NCI-H2107 treated with DMSO at 0.1 percent for 48 hours (cell line): Measurements from ENCODE around the gene BLACAT1.

Experiments used
- DNase-seq: peaks from one replicate; lab custom pipeline; 2025; ENCODE audit not compliant: unreplicated experiment; lab: John Stamatoyannopoulos, UW

BLACAT1 gene

DNA sequence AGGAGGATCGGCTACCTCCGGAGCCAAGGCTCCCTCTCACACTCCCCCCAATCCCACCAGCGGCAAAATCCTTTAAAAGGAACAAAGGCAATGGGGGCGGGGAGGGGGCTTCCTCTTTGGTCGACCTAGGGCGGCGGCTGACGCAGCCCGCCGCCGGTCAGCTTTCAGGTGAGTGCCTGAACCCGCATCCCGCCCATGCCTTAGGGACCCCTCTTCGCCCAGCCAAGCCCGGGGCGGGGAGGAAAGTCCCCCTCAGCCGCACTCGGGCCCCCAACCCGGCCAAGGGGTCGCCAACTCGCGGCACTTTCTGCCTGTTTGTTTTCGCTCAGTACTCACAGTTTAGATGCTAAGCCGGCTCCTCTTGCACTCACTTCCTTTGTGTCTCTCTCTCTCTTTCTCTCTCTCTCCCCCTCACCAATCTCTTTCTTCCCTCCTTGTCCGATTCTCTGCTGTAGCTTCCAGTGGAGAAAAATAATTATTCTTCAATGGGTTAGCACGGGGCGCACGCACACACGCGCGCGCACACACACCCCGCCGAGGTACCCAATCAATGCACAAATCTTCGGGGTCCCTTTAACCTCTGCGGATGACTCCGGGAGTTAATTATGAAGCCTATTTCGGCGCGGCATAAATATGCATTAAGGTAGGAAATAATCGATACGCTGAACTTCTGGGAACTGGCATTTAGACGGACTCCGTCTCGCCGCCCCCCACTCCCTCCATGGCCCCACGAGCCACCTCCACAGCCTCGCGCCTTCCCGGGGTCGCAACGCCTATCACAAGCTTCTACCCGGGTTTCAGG is at the start of gene BLACAT1:
Gene BLACAT1, minus strand, starts transcription at position 465 of the 802 bp plus-strand sequence.
- DNase-seq = no peak

DNA sequence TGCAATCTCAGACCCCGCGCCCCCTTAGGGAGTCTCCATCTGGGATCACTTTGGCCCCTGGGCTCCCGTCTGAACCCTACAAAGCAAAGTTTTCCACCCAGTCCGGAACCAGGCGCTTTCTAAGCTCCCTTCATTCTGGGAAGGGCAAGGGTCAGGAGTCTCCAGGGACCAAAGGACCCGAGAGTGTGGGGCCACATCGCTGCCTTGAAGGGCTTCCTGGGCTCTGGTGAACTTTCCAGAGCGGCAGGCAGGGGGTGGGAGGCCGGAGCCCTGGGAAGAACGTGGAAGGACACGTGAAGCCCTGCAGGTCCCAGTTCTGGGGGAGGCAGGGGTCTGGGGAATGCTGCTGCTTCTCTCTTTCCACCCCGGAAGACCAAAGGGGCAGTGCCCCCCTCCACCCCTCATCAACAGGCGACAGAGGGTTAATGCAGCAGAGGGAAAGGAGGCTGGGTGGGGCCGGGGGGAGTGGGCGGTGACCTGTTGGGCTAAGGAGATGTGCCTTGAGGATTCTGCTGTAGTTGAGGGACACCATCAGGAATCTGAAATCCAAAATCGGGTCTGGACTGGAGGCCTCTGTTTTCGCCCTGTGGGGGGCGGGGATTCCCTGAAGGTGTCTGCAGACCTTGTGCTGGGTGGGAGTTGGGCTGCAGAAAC is 49.4 kb upstream of the BLACAT1 start:
- DNase-seq = no peak

DNA sequence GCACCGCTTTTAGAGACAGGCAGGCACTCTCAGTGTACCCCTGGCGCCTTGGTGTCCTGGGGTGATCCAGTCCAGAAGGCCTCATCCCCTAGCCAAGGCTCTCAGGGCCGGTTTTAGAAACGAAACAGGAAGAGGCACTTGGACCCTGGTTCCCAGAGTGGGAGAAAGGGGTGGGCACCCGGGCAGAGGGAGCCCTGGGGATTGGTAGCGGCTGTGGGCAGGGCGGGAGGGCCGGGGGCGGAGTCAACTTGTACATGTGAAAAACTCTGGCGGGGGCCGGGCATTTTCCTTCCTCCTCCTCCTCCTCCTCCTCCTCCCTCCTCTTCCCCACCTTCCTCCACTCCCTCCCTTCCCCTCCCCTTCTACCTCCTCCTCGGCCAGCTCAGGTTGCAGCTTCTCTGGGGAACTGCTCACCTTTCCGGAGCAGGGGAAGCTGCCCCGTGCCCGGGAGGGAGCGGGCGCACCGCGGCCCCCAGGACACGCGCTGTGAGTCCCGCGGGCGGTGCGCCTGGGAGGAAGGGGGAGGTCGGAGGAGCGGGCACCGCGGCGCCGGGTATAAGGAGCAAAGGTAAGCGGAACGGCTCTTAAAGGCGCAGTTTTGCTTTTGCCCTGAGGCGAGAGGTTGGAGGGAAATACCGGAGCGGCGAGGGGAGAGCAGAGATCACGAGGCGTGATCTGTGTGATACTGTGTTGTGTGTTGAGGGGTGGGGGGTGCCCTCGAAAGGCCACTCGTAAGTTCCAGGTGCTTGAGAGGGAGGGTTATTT is 48.6 kb upstream of the BLACAT1 start, which contains the start of gene CDK18:
Gene CDK18, plus strand, starts transcription at position 359 of the 765 bp plus-strand sequence. CDS start 18,499 bp downstream, outside the sequence.
- DNase-seq = peak; percentile 75

DNA sequence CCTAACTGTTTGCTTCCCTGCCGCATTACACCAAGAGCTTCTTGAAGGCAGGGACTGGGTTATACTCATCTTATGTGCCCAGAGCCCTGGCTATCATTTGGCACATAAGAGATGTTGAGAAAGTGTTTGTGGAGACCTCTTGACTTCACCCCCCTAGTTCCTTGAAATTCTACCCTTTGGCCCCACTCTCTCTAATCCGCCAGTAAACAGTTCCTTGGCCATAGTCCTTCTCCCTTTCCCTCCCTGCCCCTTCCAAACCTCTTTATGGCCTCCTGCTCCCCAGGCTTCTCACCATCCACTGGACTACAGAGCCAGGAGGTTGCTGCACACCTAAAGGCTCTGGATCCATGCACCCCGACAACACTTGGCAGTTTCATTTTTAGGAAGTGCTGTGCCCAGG is 47.1 kb upstream of the BLACAT1 start:
- DNase-seq = no peak

DNA sequence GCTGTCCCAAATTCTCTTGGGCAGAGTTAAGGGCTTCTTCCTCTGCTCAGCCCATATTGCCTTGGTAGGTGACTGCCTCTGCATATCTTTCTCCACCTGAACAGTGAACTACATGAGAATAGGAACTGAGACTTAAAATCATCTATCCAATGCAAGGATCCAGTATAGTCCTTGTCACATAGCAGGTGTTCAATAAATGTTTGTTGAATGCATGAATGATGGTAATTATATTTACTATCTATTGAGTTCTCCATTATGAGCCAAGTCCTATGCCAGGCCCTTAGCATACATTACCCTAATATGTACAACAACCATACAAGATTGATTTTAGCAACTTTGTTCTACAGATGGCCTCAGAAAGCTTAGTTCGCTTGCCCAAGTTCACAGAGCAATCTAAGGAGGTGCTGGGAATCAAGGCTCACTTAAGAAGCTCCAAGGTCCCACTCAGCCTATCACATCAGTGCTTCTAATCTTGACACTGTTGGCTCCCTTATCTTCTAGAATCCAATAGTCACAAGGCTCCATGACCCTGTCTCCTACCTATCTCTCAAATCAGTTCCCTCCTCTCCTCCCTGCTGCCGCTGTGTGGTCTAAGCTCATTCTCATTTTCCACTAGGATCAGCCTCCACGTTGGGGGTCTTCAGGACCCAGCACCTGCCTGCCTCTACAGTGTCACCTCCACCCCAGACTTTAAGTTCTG is 46.4 kb upstream of the BLACAT1 start:
- DNase-seq = no peak

DNA sequence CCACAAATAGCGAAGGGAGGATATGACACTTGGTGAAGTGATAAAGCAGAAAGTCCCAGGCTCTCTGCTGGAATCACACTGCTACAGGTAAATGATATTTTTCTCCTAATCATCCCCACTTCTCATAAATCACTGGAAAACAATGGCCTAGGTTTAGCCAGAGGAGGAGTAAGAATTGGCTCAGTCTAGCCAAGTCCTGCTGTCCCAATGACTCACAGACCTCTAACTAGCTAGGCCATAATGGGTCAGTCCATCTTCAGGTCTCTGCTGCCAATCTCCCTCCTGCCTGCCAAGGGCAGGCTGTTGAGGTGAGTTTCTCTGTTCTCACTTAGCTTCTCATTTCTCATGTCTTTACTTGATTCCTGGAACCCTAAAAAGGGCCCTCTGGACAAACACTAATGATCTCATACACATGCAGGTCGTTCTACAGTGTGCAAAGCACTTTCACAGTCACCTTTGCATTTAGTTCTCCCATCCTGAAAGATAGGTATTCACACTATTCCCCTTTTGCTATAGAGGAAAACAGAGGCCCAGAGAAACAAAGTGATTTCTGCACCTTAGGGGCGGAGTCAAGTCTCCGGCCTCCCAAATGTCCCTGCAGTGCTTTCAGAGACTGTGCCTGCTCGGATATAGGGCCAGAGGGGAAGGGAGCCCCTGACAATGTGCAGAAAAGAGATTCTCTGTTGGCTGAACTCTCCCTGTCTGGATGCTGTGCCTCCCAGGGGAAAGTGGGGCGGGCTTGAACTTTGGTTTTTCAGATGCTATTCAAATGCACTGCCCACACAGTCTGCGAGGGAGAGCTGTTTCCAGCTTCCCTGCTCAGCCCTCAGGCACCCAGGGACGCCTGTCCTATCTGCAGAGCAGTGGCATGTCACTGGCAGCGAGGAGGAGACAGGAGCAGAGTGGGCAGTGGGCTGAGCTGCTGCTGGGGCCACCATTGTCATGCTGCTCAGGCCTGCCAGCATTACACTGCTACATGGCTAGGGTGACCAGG is 44.7 kb upstream of the BLACAT1 start:
- no peak for DNase-seq

DNA sequence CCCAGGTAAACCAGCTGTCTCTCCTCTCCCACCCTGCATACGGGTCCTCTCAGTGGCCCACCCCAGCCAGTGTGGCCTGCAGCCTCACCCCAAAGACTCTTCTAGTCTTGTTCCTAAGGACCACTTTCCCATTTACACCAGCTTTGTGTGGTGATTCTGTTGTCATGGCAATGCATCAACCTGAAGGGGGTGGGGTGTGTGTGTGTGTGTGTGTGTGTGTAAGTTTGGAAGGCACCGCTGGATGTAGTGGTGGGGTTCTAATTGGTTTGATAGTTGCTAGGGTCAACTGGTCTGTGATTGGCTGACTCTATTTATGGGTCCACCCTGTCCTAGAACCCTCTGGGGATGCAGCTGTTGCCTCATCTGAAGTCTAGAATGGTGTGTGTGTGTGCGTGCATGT is 43.9 kb upstream of the BLACAT1 start:
- DNase-seq = no peak

DNA sequence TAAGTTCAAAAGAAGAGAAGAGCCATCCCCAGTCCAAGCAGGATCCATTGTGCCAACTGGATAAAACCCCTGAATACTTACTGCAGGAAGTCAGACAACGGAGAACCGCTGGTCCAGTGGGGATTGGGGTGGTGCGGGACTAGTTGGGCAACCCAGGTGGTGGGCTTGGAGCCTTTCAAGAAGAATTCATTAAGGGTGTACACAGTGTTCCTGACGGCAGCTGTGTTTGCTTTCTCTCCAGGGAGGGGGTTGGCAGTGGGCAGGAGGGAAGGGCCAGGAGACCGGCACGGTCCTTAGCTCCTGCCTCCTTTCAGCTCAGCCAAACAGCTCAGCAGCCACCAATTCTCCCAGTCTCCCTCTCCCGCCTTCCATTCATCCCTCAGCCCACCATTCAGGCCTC is 41.5 kb upstream of the BLACAT1 start:
- DNase-seq = peak; percentile 91

DNA sequence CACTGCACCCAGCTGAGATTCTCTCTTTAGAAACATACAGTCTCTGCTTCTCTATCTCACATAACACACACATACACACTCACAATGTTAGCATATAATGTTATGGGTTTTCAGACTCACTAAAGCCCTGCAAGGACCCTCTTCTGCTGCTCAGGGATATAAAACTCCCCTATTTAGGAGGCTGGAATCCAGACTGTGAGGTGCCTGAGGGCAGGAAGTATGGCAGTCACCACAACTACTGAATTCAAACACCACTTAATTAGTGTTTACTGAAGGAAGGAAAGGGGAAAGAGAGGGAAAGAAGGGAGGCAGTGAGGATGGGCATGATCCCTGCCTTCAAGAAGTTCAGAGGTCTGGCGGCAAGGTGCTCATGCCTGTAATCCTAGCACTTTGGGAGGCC is 40.8 kb upstream of the BLACAT1 start:
- DNase-seq = no peak

DNA sequence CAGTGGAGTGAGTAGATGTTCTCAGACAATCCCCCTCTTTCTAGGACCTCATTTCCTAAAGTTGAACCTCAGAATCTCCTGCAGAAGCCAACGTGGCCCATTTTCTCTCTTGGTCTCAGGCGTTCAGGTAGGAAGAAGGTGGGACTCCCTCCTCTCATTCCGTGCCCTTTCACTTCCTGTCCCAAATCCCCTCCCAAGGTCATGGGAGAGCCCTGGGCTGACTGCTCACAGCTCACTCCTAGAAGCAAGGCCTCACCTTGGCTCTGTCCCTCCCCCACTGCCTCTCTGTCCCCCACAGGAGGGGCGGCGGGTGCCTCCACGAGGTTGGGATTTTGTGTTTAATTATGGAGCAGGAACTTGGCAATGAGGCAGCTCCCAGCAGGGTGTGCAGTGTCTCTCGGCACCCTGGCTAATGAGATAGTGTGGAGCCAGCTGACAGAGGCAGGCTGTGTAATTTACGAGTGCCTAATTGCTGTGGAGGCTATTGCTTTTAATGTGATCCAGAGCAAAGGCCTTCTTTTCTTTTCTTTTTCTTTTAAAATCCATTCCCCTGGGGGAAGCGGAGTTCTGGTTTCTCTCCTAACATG is 39.5 kb upstream of the BLACAT1 start:
- peak; percentile 90 for DNase-seq

DNA sequence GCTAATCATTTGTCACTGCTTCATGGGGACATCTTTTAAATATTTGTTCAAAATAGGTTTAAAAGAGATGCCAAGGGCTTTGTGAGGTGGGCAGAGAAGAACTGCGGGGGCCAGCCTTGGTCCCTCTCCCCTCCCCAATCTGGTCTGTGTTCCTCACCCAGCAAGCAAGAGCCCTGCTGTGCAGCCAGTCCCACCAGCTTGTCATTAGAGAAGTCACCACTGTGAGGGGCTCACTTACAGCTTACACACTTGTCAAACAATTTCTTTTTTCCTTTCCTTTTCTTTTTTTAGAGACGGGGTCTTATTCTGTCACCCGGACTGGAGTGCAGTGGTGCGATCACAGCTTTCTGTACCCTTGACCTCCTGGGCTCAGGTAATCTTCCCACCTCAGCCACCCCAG is 38.3 kb upstream of the BLACAT1 start:
- no peak for DNase-seq

DNA sequence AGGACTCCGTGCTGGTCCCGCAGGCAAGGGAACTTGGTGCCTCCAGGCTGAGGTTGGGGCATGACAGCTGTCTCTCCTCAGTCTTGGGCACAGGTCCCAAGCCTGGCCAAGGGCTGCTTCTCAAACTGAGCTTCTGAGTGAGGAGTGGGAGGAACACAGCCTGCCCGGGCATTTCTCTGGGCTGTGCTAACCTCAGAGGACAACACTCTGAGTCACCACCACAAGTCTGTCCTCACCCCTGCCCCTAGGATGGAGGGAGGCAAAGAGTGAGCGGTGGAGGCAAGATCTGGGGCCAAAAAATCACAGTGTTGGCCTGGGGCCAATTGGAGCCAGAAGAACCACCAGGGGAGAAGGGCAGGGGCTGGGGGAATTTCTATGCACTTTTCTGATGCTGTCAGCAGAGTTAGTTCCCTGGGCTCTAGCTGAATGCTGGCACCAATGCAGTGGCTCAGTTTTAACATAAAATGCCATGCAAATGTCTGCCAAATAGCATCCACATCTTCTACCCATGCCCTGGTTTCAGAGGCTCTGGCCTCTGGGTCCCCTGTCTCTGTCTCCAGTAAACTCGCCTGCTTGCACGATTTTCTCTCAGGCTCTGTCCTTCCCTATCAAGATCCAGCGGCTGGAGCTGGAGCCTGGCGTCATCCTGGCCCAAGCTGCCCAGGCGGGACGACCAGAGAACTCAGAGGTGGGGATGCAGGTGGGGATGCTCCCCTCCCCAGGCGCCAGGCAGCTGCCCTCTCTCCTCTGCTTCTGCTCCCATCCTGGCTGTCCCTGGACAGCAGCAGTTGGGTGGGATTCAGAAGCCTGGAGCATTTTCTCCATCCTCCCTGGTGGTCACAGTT is 37.6 kb upstream of the BLACAT1 start:
- no peak for DNase-seq

DNA sequence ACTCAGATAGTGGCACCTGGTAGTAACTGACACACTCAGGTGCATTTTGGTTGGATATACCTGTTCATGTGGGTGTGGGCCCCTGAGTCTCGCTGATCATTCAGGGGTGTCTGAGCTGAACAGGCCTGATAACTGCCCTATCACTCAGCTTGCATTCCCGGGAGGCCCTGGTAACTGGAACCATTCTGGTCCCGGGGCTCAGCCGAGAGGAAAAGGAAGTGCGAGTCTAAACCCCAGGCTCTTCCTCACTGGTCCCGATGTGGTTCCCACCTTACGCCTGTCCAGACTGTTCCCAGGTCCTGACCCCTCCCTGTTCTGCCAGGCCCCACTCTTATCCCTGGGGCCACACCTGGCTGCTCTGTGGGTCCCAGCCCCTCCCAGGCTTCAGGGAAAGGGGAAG is 36.9 kb upstream of the BLACAT1 start:
- no peak for DNase-seq

DNA sequence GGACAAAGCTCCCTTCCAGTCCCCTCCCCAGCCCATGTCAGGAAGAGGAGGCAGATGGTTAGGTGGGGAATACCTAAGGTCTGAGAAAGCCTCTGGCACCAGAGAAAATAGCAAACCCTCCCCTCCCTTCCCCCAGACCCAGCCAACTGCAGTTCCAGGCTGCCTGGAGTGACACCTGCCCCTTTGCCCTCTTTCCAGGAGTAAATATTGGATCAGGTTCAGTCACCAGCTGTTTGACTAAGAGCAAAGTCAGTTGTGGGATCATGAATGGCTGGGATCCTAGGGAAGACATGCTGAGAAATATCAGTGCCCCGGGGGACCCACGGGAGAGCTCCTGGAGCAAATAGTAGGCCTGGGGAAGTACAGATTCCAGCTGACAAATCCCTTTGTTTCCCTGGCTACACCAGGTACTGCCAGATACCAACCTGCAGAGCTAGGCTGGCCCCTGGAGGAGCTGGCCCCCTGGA is 36.4 kb upstream of the BLACAT1 start:
- DNase-seq = peak; percentile 93

DNA sequence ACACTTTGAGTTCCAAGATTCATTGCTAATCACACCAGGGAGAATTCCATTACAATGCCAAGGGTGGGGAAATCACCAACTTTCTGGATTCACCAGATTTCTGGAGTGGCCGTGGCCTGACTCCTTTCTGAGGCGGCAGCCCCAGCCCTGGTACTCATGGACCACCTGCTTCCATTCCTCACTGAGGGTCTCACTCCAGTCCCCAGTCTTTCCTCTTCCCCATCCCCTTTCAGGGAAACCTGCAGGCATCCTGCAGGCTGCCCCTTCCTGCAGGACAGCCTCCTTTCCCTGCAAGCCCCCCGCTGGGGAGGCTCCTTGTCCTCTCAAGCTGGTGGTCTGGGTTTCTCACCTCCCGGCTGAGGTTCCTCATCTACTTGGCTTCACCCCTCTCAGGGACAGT is 35.9 kb upstream of the BLACAT1 start:
- DNase-seq = no peak

DNA sequence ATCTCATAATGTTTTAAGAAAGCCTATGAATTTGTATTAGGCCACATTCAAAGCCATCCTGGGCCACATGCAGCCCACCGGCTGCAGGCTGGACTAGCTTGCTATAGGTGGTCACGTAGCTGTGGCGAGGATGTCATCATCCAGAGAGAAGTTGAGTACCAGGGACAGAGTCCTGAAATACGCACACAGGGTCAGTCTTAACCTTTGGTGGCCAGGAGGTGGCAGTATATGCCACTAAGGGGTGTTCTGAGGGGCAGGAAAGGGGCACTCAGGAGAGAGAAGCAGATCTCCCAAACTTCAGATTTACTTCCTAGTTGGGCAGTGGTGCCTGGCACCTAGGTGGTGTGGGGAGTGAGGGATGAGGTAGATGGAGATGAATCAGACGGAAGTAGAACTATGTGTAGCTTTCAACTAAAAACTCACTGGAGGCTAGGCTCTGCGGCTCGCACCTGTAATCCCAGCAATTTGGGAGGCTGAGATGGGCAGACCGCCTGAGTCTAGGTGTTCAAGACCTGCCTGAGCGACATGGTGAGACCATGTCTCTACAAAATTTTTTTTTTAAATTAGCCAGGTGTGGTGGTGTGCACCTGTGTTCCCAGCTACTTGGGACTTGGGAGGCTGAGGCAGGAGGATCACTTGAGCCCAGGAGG is 32.4 kb upstream of the BLACAT1 start:
- DNase-seq = peak; percentile 75

DNA sequence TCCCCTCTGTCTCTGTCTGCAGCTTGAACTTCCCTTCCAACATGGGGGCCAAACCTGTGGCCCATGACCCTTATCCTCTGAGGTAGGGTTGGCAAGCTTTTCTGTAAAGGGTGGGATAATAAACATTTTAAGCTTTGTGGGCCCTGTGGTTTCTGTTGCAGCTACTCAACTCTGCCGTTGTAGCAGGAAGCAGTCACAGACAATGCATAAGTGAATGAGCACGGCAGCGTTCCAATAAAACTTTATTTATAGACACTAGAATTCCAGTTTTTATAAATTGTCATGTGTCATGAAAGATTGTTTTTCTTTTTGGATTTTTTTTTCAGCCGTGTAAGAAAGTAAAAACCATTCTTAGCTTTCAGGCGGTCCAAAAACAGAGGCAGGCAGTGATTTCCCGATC is 30.4 kb upstream of the BLACAT1 start:
- no peak for DNase-seq
